Ovary (tissue), 9 donors: ENCODE data around the gene SF3B4. TPM values are rescaled to one million over a fixed set of nuclear protein-coding genes. Genes with fewer than 3 reads are reported as not detected.

ENCODE experiments used
- DNase-seq, 5 donors: peaks; one replicate each; pipeline ENCODE4 v3.0.0-alpha.2; 2019 to 2020
- H3K27ac ChIP-seq, 2 donors: fragments of 200-600 bp; one replicate each; pipeline versions ENCODE4 v1.5.1 to v1.8.0; 2019 to 2022
- H3K27me3 ChIP-seq: fragments of 200-600 bp; one replicate; pipeline ENCODE4 v1.8.0; 2022
- H3K36me3 ChIP-seq: fragments of 200-600 bp; sonication (generic); one replicate; pipeline ENCODE4 v1.5.1; 2019
- H3K4me1 ChIP-seq: one replicate; pipeline ENCODE4 v1.8.1; 2013; ENCODE audit warnings: mild to moderate bottlenecking, moderate library complexity; ENCODE audit not compliant: insufficient read depth
- H3K4me3 ChIP-seq: fragments of 200-600 bp; sonication (generic); one replicate; pipeline ENCODE4 v1.5.1; 2017
- H3K9me3 ChIP-seq, 2 donors: fragments of 200-600 bp in 1 of 2; sonication (generic) in 1 of 2; one replicate each; pipeline versions ENCODE4 v1.5.1 to v1.8.1; 2013 to 2019; ENCODE audit warnings: mild to moderate bottlenecking in 1 of 2, moderate library complexity in 1 of 2
- EP300 ChIP-seq: sonication (generic); formaldehyde crosslinking; IDR thresholded peaks from one replicate; pipeline ENCODE4 v1.6.1; 2017; ENCODE audit warnings: antibody characterized with exemption
- POLR2A ChIP-seq: fragments of 450-650 bp; IDR thresholded peaks from one replicate; pipeline ENCODE4 v1.6.1; 2017; ENCODE audit warnings: antibody characterized with exemption, mild to moderate bottlenecking, moderate library complexity
- WGBS, 3 donors: extraction: QIAGEN DNeasy Blood & Tissue Kit in 1 of 3; methylation state at CpG; one replicate each; pipeline versions ENCODE4 v1.1.5 to v1.1.7; 2013 to 2017; 5-methylcytosine and 5-hydroxymethylcytosine counted together
- intact Hi-C, 4 donors: fragments of 100-400 bp; cut with DNase I; formaldehyde crosslinking; loops; one replicate each; pipeline versions ENCODE4 v1.11.0 to v1.15.1; 2022 to 2023
- polyA plus RNA-seq, 2 donors: library from polyadenylated mRNA; stranded (reverse); fragments of 200-250 nt in 1 of 2; fragments of 350-450 nt in 1 of 2; fragmentation: Illumina TruSeq in 1 of 2; extraction: RNeasy Lipid Tissue Mini Kit (QIAGEN cat#74804) in 1 of 2; gene quantifications; one replicate each; pipeline ENCODE4 v1.2.3, GENCODE V29; 2013 to 2014
- total RNA-seq, 7 donors: library from RNA; depleted of rRNA in 2 of 7; stranded (reverse); fragments of >200 nt in 2 of 7; fragmentation: NEBNext Ultra II Directional in 3 of 7; extraction: Animal tissue kit (Norgen Biotek cat#: 25700) in 3 of 7; gene quantifications; one replicate each; pipeline versions ENCODE4 v1.1.0 to v1.2.4, GENCODE V29; 2016 to 2023
- TF ChIP-seq, protein P1 (sequence below), 3 donors: fragments of 450-650 bp in 2 of 3; fragments of 200-600 bp in 1 of 3; IDR thresholded peaks; one replicate each; pipeline versions ENCODE4 v1.5.1 to v1.8.0; 2016 to 2022; ENCODE audit warnings: antibody characterized with exemption in 3 of 3, mild to moderate bottlenecking in 1 of 3
- donor health status: DM: no; HTN: no; CAD: no; lungs with moderate emphysema.
- donor health status: DM: no; HTN: no; CAD: no.
- donor health status: Bipolar disorder and iron deficiency.
- donor health status: DM: yes; HTN: yes; CAD: no.
- donor health status: DM: no; HTN: no; CAD: no.
- donor health status: DM: yes; HTN: yes; CAD: no.

SF3B4 gene
- total and polyA plus RNA-seq, 9 donors = 9.2 to 91.4 (median 57.8) TPM

DNA sequence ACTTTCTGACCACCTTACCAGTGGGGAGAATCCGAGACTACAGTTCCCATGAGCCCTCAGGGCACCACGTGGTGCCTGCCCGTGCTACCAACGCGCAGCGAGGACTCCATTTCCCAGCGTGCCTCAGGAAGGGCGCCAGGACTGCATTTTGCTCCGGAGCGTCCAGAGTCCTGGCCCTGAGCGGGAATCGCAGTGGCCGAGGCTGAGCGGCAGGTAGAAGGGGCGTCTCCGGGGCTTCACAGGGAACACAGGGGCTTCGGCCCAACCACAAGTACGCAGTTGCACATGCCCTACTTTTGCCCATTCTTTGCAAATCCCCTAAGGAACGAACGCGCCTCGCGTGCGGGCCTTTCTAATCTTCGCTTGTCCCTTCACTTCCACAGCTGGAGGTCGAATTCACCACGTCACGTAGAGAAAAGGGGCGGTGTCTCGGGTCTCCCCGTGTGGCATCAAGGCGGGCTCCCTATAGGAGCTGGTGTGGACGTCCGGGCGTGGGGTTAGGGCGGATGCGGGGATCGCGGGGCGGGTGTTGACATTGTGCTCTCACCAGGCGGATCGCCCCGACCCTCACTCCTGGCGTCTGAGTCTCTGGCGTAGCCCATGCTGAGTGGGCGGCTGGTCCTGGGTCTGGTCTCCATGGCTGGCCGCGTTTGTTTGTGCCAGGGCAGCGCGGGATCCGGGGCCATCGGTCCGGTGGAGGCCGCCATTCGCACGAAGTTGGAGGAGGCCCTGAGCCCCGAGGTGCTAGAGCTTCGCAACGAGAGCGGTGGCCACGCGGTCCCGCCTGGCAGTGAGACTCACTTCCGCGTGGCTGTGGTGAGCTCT lies 27.9 kb downstream of the SF3B4 start, which contains the start of gene BOLA1:
Gene BOLA1, plus strand, starts transcription at position 109 of the 825 bp plus-strand sequence. Its CDS starts 492 bp downstream, at position 601.
- peak within 1 kb of the TSS; percentile 46 for H3K4me3 ChIP-seq
- intact Hi-C loops = loop anchor here in 1 of 4 donors (5.0 to 10.0 kb wide), 2 partner anchors 38 to 165 kb away; partner anchors contain the start of genes MTMR11 and VPS45
- 3 to 8% (median 5%) methylated on average over 56 to 65 of the region's 65 CpGs for WGBS, 3 donors

DNA sequence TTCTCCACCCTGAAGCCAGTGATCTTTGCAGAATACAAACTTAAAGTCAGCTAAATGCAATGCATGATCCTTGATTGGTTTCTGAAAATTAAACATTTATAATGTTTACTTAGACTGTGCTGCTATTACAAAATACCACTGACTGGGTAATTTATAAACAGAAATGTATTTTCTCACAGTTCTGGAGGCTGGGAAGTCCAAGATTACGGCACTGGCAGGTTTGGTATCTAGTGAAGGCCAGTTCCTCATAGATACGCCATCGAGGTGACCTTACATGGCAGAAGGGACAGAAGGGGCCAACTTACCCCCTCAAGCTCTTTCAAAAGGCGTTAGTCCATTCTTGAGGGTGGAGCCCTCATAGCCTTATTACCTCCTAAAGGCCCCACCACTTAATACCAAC lies 31.0 kb downstream of the SF3B4 start:
- H3K4me1 ChIP-seq = peaks cover 2% of the 10 kb centered on the region
- H3K36me3 ChIP-seq = no peaks in the 10 kb centered on the region
- intact Hi-C loops = loop anchor here in 1 of 4 donors (5.0 to 10.0 kb wide), 2 partner anchors 41 to 168 kb away; partner anchors contain the start of genes MTMR11 and VPS45
- H3K27ac ChIP-seq = no peak overlapping the region
- no peak for DNase-seq
- no peaks in the 10 kb centered on the region for H3K27me3 ChIP-seq
- no peak overlapping the region for H3K4me3 ChIP-seq
- TF ChIP-seq, protein P1, sequence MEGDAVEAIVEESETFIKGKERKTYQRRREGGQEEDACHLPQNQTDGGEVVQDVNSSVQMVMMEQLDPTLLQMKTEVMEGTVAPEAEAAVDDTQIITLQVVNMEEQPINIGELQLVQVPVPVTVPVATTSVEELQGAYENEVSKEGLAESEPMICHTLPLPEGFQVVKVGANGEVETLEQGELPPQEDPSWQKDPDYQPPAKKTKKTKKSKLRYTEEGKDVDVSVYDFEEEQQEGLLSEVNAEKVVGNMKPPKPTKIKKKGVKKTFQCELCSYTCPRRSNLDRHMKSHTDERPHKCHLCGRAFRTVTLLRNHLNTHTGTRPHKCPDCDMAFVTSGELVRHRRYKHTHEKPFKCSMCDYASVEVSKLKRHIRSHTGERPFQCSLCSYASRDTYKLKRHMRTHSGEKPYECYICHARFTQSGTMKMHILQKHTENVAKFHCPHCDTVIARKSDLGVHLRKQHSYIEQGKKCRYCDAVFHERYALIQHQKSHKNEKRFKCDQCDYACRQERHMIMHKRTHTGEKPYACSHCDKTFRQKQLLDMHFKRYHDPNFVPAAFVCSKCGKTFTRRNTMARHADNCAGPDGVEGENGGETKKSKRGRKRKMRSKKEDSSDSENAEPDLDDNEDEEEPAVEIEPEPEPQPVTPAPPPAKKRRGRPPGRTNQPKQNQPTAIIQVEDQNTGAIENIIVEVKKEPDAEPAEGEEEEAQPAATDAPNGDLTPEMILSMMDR (IDR thresholded peaks at IDR 0.05) = no peak
- TF ChIP-seq EP300 (no peak), POLR2A (no peak)
- no peaks in the 10 kb centered on the region for H3K9me3 ChIP-seq
- WGBS, 3 donors = 89 to 96% (median 95%) methylated on average over 4 of the region's 4 CpGs

More for the DNA sequence above, 27.9 kb downstream of the SF3B4 start, which contains the start of gene BOLA1:
- Histone ChIP-seq H3K27ac (peak within 1 kb of the TSS; percentile 50 to 85), H3K36me3 (no peaks in the 10 kb centered on the region), H3K4me1 (peaks cover 2% of the 10 kb centered on the region), H3K27me3 (no peaks in the 10 kb centered on the region), H3K9me3 (no peaks in the 10 kb centered on the region)
- peak; percentile 92 to 95 (median 94) for DNase-seq
- TF ChIP-seq, protein P1 (IDR thresholded peaks at IDR 0.05) = peak in 2 of 3 donors; percentile 9 to 10
- TF ChIP-seq POLR2A (peak; percentile 91), EP300 (peak; percentile 16)

DNA sequence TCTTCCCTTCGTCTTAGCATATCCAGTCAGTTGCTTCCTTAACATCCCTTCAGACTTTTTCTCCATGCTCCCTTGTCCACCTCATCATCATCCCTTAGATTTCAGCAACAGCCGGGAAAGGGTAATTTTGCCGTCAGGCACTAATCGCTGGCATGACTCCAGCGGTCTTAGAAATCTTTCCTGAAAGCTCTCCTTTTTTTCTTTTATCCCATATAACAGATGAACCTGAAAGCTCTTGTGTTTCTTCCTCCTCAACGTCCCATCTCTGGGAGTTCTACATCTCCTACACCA lies 38.7 kb downstream of the SF3B4 start:
- TF ChIP-seq EP300 = no peak
- no peak for TF ChIP-seq POLR2A
- TF ChIP-seq, protein P1 (IDR thresholded peaks at IDR 0.05) = no peak
- Histone ChIP-seq H3K4me1 (peaks cover 2% of the 10 kb centered on the region), H3K27ac (peak overlapping the region in 1 of 2 donors; percentile 99), H3K36me3 (no peaks in the 10 kb centered on the region), H3K9me3 (no peaks in the 10 kb centered on the region), H3K27me3 (no peaks in the 10 kb centered on the region), H3K4me3 (peak overlapping the region; percentile 60)
- peak; percentile 61 to 79 (median 73) for DNase-seq
- intact Hi-C loops = no loop called here
- WGBS, 3 donors = 2 to 4% (median 3%) methylated on average over 6 of the region's 6 CpGs

DNA sequence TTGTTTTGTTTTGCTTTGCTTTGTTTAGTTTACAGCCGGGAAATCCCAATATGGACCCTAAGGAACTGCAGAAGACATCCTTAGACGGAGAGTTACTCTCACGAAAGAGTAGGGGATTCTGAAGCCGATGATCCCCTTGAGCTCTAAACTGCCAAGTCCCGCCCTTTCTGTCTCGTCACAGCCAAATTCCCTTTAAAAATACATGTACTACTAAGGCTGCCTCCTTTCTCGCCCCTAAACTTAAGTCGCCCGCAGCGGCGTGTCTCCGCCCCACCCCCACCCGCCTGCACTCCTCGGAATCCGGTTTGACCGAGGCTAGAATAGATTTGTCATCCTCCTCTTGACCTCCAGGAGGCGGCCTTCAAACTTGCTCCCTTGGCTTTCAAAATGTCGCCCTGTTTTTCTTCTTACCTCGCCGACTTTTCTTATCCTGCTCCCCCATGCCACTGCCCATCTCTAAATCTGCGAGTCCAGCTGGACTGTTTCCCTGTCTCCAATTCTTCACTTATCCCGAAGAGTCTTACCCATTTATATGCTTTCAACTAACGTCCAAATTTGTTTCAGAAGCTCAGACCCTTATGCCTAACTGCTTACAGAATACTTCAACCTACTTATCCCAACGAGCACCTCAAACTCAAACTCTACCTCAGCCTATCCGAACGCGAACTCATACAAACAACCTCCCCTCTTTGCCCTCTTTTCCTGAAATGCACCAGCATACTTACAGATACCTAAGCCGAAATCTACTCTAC lies 39.2 kb downstream of the SF3B4 start:
- H3K36me3 ChIP-seq = no peaks in the 10 kb centered on the region
- peak; percentile 80 to 89 (median 85) for DNase-seq
- H3K9me3 ChIP-seq = no peaks in the 10 kb centered on the region
- H3K27ac ChIP-seq = peak overlapping the region; percentile 13 to 99
- intact Hi-C loops = no loop called here
- TF ChIP-seq EP300 (no peak), POLR2A (peak; percentile 9)
- TF ChIP-seq, protein P1 (IDR thresholded peaks at IDR 0.05) = peak; percentile 26 to 61 (median 56)
- no peaks in the 10 kb centered on the region for H3K27me3 ChIP-seq
- peak overlapping the region; percentile 60 for H3K4me3 ChIP-seq
- WGBS, 3 donors = 0 to 1% (median 1%) methylated on average over 28 of the region's 28 CpGs
- H3K4me1 ChIP-seq = peaks cover 2% of the 10 kb centered on the region
